ENCODE results near the gene CDKL4. TPM values are rescaled to one million over a fixed set of nuclear protein-coding genes. Genes with fewer than 3 reads are reported as not detected.

Gene CDKL4
- total and polyA plus RNA-seq, 11 donors, result 0.11 to 1.1 (median 0.67) TPM; not detected in 4

- no peaks in the 10 kb centered on the region for H3K4me1 ChIP-seq
- H3K27ac ChIP-seq, result no peak overlapping the region
- no peaks in the 10 kb centered on the region for H3K36me3 ChIP-seq
- no peaks in the 10 kb centered on the region for H3K27me3 ChIP-seq
- 91 to 93% (median 92%) methylated on average over 7 of the region's 7 CpGs for WGBS, 4 donors
- ATAC-seq (no peak), DNase-seq (no peak)
- H3K4me3 ChIP-seq, result no peak overlapping the region
- no peak for TF ChIP-seq CTCF (IDR thresholded peaks at IDR 0.05)
- no peaks in the 10 kb centered on the region for H3K9me3 ChIP-seq
- intact Hi-C loops (cut with DNase I), result no loop called here
Measured at GRCh38 chr2:39171621-39172020, 72.1 kb downstream of the CDKL4 start.

DNA sequence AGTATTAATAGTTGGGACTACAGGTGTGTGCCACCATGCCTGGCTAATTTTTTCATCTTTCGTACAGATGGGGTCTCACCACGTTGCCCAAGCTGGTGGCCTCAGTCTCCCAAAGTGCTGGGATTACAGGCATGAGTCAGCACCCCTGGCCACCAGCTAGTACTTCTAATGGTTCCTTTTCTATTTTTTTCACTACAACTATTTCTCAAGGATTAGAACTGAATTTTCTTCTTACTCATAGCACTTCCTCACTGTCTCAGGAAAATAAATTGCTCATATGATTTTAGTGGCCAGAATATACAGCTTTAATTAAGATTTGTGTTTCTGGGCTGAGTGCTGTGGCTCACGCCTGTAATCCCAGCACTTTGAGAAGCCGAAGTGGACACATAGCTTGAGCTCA, 79.7 kb downstream of the CDKL4 start:
- H3K4me3 ChIP-seq, result no peak overlapping the region
- H3K4me1 ChIP-seq, result peaks cover 0 to 10% (median 0%) of the 10 kb centered on the region in 12 donors
- TF ChIP-seq CTCF (IDR thresholded peaks at IDR 0.05), result no peak
- no peak for TF ChIP-seq POLR2A (IDR thresholded peaks at IDR 0.05)
- no peak for ATAC-seq
- H3K27ac ChIP-seq, result no peak overlapping the region
- H3K36me3 ChIP-seq, result no peaks in the 10 kb centered on the region
- no peak for DNase-seq
- WGBS, 4 donors, result 83 to 90% (median 87%) methylated on average over 4 of the region's 4 CpGs
- intact Hi-C loops (cut with DNase I), result no loop called here
- H3K9me3 ChIP-seq, result no peaks in the 10 kb centered on the region
- H3K27me3 ChIP-seq, result no peaks in the 10 kb centered on the region

GRCh38 chr2:39160982-39161381, 82.8 kb downstream of the CDKL4 start:
- TF ChIP-seq CTCF (IDR thresholded peaks at IDR 0.05) (no peak), POLR2A (IDR thresholded peaks at IDR 0.05) (no peak)
- no peaks in the 10 kb centered on the region for H3K36me3 ChIP-seq
- intact Hi-C loops (cut with DNase I), result no loop called here
- no peak overlapping the region for H3K27ac ChIP-seq
- ATAC-seq, result no peak
- peaks cover 0 to 10% (median 0%) of the 10 kb centered on the region in 12 donors for H3K4me1 ChIP-seq
- no peaks in the 10 kb centered on the region for H3K27me3 ChIP-seq
- no peaks in the 10 kb centered on the region for H3K9me3 ChIP-seq
- WGBS, 4 donors, result 40 to 63% (median 48%) methylated on average over 3 of the region's 3 CpGs
- no peak overlapping the region for H3K4me3 ChIP-seq
- DNase-seq, result no peak

DNA sequence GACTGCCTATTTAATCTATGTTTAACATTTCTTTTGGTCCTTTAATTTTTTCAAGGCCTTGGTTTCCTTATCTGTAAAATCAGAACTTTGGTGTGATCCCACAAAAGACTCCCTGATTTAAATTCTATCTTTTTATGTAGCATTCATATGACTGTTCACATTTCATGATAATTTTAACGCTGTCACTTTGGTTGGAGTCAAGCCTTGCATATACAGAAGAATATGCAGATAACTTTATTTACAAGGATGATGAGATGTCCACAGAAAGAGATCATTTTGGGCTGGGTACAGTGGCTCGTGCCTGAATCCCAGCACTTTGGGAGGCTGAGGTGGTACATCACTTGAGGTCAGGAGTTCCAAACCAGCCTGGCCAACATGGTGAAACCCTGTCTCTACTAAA, 84.5 kb downstream of the CDKL4 start:
- Histone ChIP-seq H3K36me3 (no peaks in the 10 kb centered on the region), H3K4me1 (peaks cover 0 to 10% (median 0%) of the 10 kb centered on the region in 12 donors), H3K27ac (no peak overlapping the region), H3K9me3 (no peaks in the 10 kb centered on the region), H3K27me3 (no peaks in the 10 kb centered on the region), H3K4me3 (no peak overlapping the region)
- ATAC-seq, result no peak
- no peak for TF ChIP-seq POLR2A (IDR thresholded peaks at IDR 0.05)
- TF ChIP-seq CTCF (IDR thresholded peaks at IDR 0.05), result no peak
- intact Hi-C loops (cut with DNase I), result no loop called here
- DNase-seq, result no peak
- 89 to 97% (median 94%) methylated on average over 2 of the region's 2 CpGs for WGBS, 4 donors
